Left ventricle myocardium inferior (tissue), 1 donor: ENCODE data around the gene GPC5. TPM values are rescaled to one million over a fixed set of nuclear protein-coding genes. Genes with fewer than 3 reads are reported as not detected.

Experiments
- DNase-seq: peaks from one replicate; pipeline ENCODE4 v3.0.0-alpha.2; 2020
- H3K27ac ChIP-seq: fragments of 200-600 bp; replicated peaks from 2 replicates; pipeline ENCODE4 v1.8.0; 2021
- H3K27me3 ChIP-seq: fragments of 200-600 bp; 2 replicates; pipeline ENCODE4 v1.8.0; 2021; ENCODE audit warnings: low read depth
- H3K36me3 ChIP-seq: fragments of 200-600 bp; 2 replicates; pipeline ENCODE4 v1.8.0; 2021
- H3K4me1 ChIP-seq: fragments of 200-600 bp; 2 replicates; pipeline ENCODE4 v1.8.0; 2021
- H3K4me3 ChIP-seq: fragments of 200-600 bp; 2 replicates; pipeline ENCODE4 v1.8.0; 2021; ENCODE audit warnings: mild to moderate bottlenecking, moderate library complexity
- H3K9me3 ChIP-seq: fragments of 200-600 bp; replicated peaks from 2 replicates; pipeline ENCODE4 v1.8.0; 2021
- CTCF ChIP-seq: fragments of 200-600 bp; IDR thresholded peaks from 2 replicates; pipeline ENCODE4 v1.8.0; 2021; ENCODE audit warnings: antibody characterized with exemption, mild to moderate bottlenecking, borderline replicate concordance
- intact Hi-C: fragments of 100-400 bp; cut with micrococcal nuclease; formaldehyde crosslinking; loops from one replicate; pipeline ENCODE4 v1.11.0; 2022
- total RNA-seq: library from RNA; stranded (reverse); fragmentation: NEBNext Ultra II Directional; extraction: Animal tissue kit (Norgen Biotek cat#: 25700); gene quantifications from one replicate; pipeline ENCODE4 v1.2.1, GENCODE V29; 2021
- donor health status: DM: no; HTN: yes; CAD: no; lungs with severe emphysema.

Gene GPC5
- total RNA-seq, 1 donor from 2014 or later: 1.5 TPM

- Histone ChIP-seq H3K4me3 (no peak overlapping the region), H3K9me3 (no peaks in the 10 kb centered on the region), H3K36me3 (no peaks in the 10 kb centered on the region), H3K27ac (no peak overlapping the region), H3K27me3 (no peaks in the 10 kb centered on the region), H3K4me1 (no peaks in the 10 kb centered on the region)
- intact Hi-C loops: no loop called here
- DNase-seq: no peak
- no peak for TF ChIP-seq CTCF
Observed at GRCh38 chr13:92300651-92301050, 902.2 kb downstream of the GPC5 start.

- DNase-seq: no peak
- intact Hi-C loops: no loop called here
- no peaks in the 10 kb centered on the region for H3K36me3 ChIP-seq
- H3K9me3 ChIP-seq: no peaks in the 10 kb centered on the region
- no peak overlapping the region for H3K27ac ChIP-seq
- H3K27me3 ChIP-seq: no peaks in the 10 kb centered on the region
- TF ChIP-seq CTCF: no peak
- H3K4me1 ChIP-seq: no peaks in the 10 kb centered on the region
- H3K4me3 ChIP-seq: no peak overlapping the region
Observed at GRCh38 chr13:92303428-92303827, 905.0 kb downstream of the GPC5 start.

- no peaks in the 10 kb centered on the region for H3K27me3 ChIP-seq
- DNase-seq: no peak
- H3K4me1 ChIP-seq: no peaks in the 10 kb centered on the region
- no peaks in the 10 kb centered on the region for H3K9me3 ChIP-seq
- TF ChIP-seq CTCF: no peak
- H3K4me3 ChIP-seq: no peak overlapping the region
- no peak overlapping the region for H3K27ac ChIP-seq
- no peaks in the 10 kb centered on the region for H3K36me3 ChIP-seq
- intact Hi-C loops: no loop called here
Observed at GRCh38 chr13:92307752-92308151, 909.3 kb downstream of the GPC5 start.

- no peaks in the 10 kb centered on the region for H3K4me1 ChIP-seq
- no peaks in the 10 kb centered on the region for H3K9me3 ChIP-seq
- H3K4me3 ChIP-seq: no peak overlapping the region
- intact Hi-C loops: no loop called here
- DNase-seq: no peak
- no peak overlapping the region for H3K27ac ChIP-seq
- no peak for TF ChIP-seq CTCF
- no peaks in the 10 kb centered on the region for H3K27me3 ChIP-seq
- no peaks in the 10 kb centered on the region for H3K36me3 ChIP-seq
Observed at GRCh38 chr13:92312823-92313222, 914.4 kb downstream of the GPC5 start.

GRCh38 chr13:92313382-92313781, 915.0 kb downstream of the GPC5 start:
- Histone ChIP-seq H3K27ac (no peak overlapping the region), H3K4me3 (no peak overlapping the region), H3K36me3 (no peaks in the 10 kb centered on the region), H3K9me3 (no peaks in the 10 kb centered on the region), H3K4me1 (no peaks in the 10 kb centered on the region), H3K27me3 (no peaks in the 10 kb centered on the region)
- TF ChIP-seq CTCF: no peak
- no peak for DNase-seq
- intact Hi-C loops: no loop called here

GRCh38 chr13:92315265-92315664, 916.8 kb downstream of the GPC5 start:
- no peak for TF ChIP-seq CTCF
- intact Hi-C loops: no loop called here

More at GRCh38 chr13:92315265-92315664, 916.8 kb downstream of the GPC5 start:
- Histone ChIP-seq H3K9me3 (no peaks in the 10 kb centered on the region), H3K27ac (no peak overlapping the region), H3K27me3 (no peaks in the 10 kb centered on the region), H3K36me3 (no peaks in the 10 kb centered on the region), H3K4me1 (no peaks in the 10 kb centered on the region), H3K4me3 (no peak overlapping the region)
- no peak for DNase-seq
